Inflammatory macrophage treated with lipopolysaccharide for 1 hour (primary cell): ENCODE results near the gene FOXJ1.
A peak's percentile ranks its signal among the peaks of the same experiment; 100 is the strongest.

Experiments used
- DNase-seq, 2 donors: peaks; one replicate each; pipeline ENCODE4 v3.0.0-alpha.2; 2020 to 2022

FOXJ1 gene

GRCh38 chr17:76123749-76124581 is 17.1 kb downstream of the FOXJ1 start:
- no peak for DNase-seq

GRCh38 chr17:76123191-76123499 is 17.9 kb downstream of the FOXJ1 start:
- no peak for DNase-seq

GRCh38 chr17:76122431-76123190 is 18.4 kb downstream of the FOXJ1 start:
- DNase-seq, result no peak

GRCh38 chr17:76121932-76122430 is 19.1 kb downstream of the FOXJ1 start:
- DNase-seq, result no peak

GRCh38 chr17:76120658-76121008 is 20.4 kb downstream of the FOXJ1 start:
- no peak for DNase-seq

GRCh38 chr17:76119409-76120371 is 21.4 kb downstream of the FOXJ1 start:
- no peak for DNase-seq

- DNase-seq, result no peak
Observed at GRCh38 chr17:76115138-76115754, 25.8 kb downstream of the FOXJ1 start.

GRCh38 chr17:76111956-76112355 is 29.1 kb downstream of the FOXJ1 start:
- DNase-seq, result no peak

GRCh38 chr17:76107509-76107908 is 33.5 kb downstream of the FOXJ1 start:
- peak in 1 of 2 donors; percentile 22 for DNase-seq

GRCh38 chr17:76106703-76107102 is 34.3 kb downstream of the FOXJ1 start:
- no peak for DNase-seq

- peak in 1 of 2 donors; percentile 0 for DNase-seq
Observed at GRCh38 chr17:76104896-76105231, 36.2 kb downstream of the FOXJ1 start.

GRCh38 chr17:76104140-76104895 is 36.7 kb downstream of the FOXJ1 start:
- DNase-seq, result peak in 1 of 2 donors; percentile 5

GRCh38 chr17:76103274-76104139 is 37.5 kb downstream of the FOXJ1 start, which contains the start of gene EXOC7:
TSS of gene EXOC7 (minus strand) at chr17:76103787. CDS start at chr17:76103692, 95 bp downstream.
- peak; percentile 90 to 98 for DNase-seq

- no peak for DNase-seq
Observed at GRCh38 chr17:76102944-76103273, 38.1 kb downstream of the FOXJ1 start.

GRCh38 chr17:76097716-76098295 is 43.2 kb downstream of the FOXJ1 start:
- no peak for DNase-seq

GRCh38 chr17:76095943-76096342 is 45.1 kb downstream of the FOXJ1 start:
- DNase-seq, result no peak

GRCh38 chr17:76094046-76094445 is 47.0 kb downstream of the FOXJ1 start:
- no peak for DNase-seq

GRCh38 chr17:76092526-76093413 is 48.3 kb downstream of the FOXJ1 start:
- DNase-seq, result no peak

- no peak for DNase-seq
Observed at GRCh38 chr17:76091526-76092286, 49.3 kb downstream of the FOXJ1 start.
